Measurements from ENCODE around the gene SRSF3. TPM values are rescaled to one million over a fixed set of nuclear protein-coding genes. Genes with fewer than 3 reads are reported as not detected.

The SRSF3 gene
- total and polyA plus RNA-seq, 2 donors (not counting 1 experiment from before 2014, with no cell fraction given), result 316 to 642 TPM

DNA sequence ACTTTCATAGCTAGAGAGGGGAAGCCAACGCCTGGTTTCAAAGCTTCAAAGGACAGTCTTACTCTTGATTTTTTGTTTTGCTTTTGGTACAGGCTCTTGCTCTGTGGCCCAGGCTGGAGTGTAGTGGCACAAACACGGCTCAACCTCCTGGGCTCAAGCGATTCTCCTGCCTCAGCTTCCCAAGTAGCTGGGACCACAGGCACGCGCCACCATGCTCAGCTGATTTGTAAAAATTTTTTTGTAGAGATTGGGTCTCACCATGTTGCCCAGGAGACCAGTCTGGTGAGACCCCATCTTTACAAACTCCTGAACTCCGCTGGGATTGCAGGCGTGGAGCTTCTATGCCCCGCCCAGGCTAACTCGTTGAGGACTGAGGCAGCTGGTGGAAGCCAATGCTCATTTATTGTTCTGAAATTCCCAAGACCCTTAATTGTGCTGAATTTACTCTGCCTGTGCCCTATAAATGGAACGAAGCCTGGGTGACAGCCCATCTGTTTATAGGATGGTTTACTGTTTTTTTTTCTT is 18.0 kb downstream of the SRSF3 start:
- CTCF ChIA-PET, result interaction anchor here (0.7 to 9.1 kb wide), 4 partner anchors 12 to 145 kb away, joined by 3 to 215 read pairs (median 5); no protein-coding TSS in a partner anchor
- POLR2A ChIA-PET, result no interaction called here
- DNase-seq (no peak), ATAC-seq (ENCODE audit: low read depth) (no peak)
- Mint-ChIP-seq H3K4me3 (no peak overlapping the region), H3K27ac (peak overlapping the region; percentile 50), H3K4me1 (peaks cover 34% of the 10 kb centered on the region), H3K9me3 (ENCODE audit: insufficient read depth) (no peaks in the 10 kb centered on the region), H3K27me3 (no peaks in the 10 kb centered on the region)
- 97% methylated on average over 7 of the region's 10 CpGs for WGBS (ENCODE audit: insufficient coverage)
- H3K4me2 ChIP-seq (replicated peaks; ENCODE audit: low read depth, low read length, poor library complexity, severe bottlenecking), result no peak overlapping the region
- TF ChIP-seq CTCF (IDR thresholded peaks at IDR 0.05) (no peak), EZH2 (IDR thresholded peaks at IDR 0.05; ENCODE audit: borderline replicate concordance, insufficient read depth, low read depth, low read length, poor library complexity, severe bottlenecking) (no peak)
- no peak overlapping the region for H3K4me3 ChIP-seq (ENCODE audit: control extremely low read depth in 1 of 5, extremely low read depth in 1 of 5, insufficient read depth in 1 of 5, low read depth in 2 of 5, low read length in 4 of 5)
- peaks cover 13 to 53% of the 10 kb centered on the region in 2 experiments for H3K36me3 ChIP-seq (replicated peaks in 1 of 2; ENCODE audit: control extremely low read depth in 1 of 2, control insufficient read depth in 1 of 2, extremely low read depth in 1 of 2, insufficient read depth in 2 of 2, low read length in 1 of 2)
- H3K9ac ChIP-seq (ENCODE audit: low read length), result no peak overlapping the region
- H3K4me1 ChIP-seq (ENCODE audit: control insufficient read depth in 2 of 2, insufficient read depth in 2 of 2, low read length in 2 of 2), result peaks cover 13 to 20% of the 10 kb centered on the region in 2 donors
- no peaks in the 10 kb centered on the region for H3K27me3 ChIP-seq (replicated peaks in 1 of 4; ENCODE audit: control extremely low read depth in 1 of 4, control insufficient read depth in 3 of 4, insufficient read depth in 4 of 4, low read length in 3 of 4)
- no peak overlapping the region for H2AFZ ChIP-seq (ENCODE audit: insufficient read depth, low read depth, low read length, poor library complexity, severe bottlenecking)
- no peaks in the 10 kb centered on the region for H3K9me3 ChIP-seq (ENCODE audit: control extremely low read depth in 1 of 3, control insufficient read depth in 2 of 3, insufficient read depth in 1 of 3, low read length in 2 of 3)
- intact Hi-C loops (cut with micrococcal nuclease), result loop anchor here (10.0 kb wide), 1 partner anchor 603 kb away; no protein-coding TSS in a partner anchor
- peaks cover 36% of the 10 kb centered on the region for H4K20me1 ChIP-seq (ENCODE audit: control insufficient read depth, insufficient read depth, low read length, poor library complexity, severe bottlenecking)
- peaks cover 41% of the 10 kb centered on the region for H3K79me2 ChIP-seq (ENCODE audit: control insufficient read depth, insufficient read depth, low read length)
- H3K27ac ChIP-seq (ENCODE audit: low read length in 2 of 2), result peak overlapping the region in 1 of 2 donors; percentile 21

DNA sequence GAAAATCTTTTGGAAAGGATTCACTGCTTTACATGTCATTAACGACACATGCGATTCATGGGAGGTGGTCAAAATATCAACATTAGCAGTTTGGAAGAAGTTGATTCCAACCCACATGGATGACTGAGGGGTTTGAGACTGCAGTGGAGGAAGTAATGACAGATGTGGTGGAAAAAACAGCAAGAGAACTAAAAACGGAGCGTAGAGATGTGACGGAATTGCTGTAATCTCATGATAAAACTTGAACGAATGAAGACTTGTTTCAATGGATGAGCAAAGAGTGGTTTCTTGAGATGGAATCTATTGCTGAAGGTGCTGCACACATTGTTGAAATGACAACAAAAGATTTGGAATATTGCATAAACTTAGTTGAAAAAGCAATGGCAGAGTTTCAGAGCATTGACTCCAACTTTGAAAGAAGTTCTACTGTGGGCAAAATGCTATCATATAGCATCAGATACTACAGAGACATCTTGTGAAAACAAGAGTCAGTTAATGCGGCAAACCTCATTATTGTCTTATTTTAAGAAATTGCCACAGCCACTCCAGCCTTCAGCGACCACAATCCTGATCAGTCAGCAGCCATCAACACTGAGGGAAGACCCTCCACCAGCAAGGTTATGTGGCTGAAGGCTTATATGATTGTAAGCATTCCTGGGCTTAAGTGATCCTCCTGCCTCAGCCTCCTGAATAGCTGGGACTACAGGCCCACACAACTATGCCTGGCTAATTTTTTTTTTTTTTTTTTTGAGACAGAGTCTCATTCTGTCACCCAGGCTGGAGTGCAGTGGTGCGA is 19.2 kb downstream of the SRSF3 start:
- no peak overlapping the region for H3K4me3 ChIP-seq (ENCODE audit: control extremely low read depth in 1 of 5, extremely low read depth in 1 of 5, insufficient read depth in 1 of 5, low read depth in 2 of 5, low read length in 4 of 5)
- H3K4me3 Mint-ChIP-seq, result no peak overlapping the region
- H3K79me2 ChIP-seq (ENCODE audit: control insufficient read depth, insufficient read depth, low read length), result peaks cover 31% of the 10 kb centered on the region
- H2AFZ ChIP-seq (ENCODE audit: insufficient read depth, low read depth, low read length, poor library complexity, severe bottlenecking), result no peak overlapping the region
- DNase-seq, result no peak
- no peak for ATAC-seq (ENCODE audit: low read depth)
- ChIA-PET POLR2A (no interaction called here), CTCF (interaction anchor here (2.8 to 9.1 kb wide), 3 partner anchors 144 to 168 kb away, joined by 43 to 215 read pairs (median 46); no protein-coding TSS in a partner anchor)
- WGBS (ENCODE audit: insufficient coverage), result 94% methylated on average over 7 of the region's 9 CpGs
- intact Hi-C loops (cut with micrococcal nuclease), result loop anchor here (10.0 kb wide), 1 partner anchor 601 kb away; no protein-coding TSS in a partner anchor
- peaks cover 26% of the 10 kb centered on the region for H4K20me1 ChIP-seq (ENCODE audit: control insufficient read depth, insufficient read depth, low read length, poor library complexity, severe bottlenecking)
- peaks cover 13 to 41% of the 10 kb centered on the region in 2 experiments for H3K36me3 ChIP-seq (replicated peaks in 1 of 2; ENCODE audit: control extremely low read depth in 1 of 2, control insufficient read depth in 1 of 2, extremely low read depth in 1 of 2, insufficient read depth in 2 of 2, low read length in 1 of 2)
- no peak overlapping the region for H3K4me2 ChIP-seq (replicated peaks; ENCODE audit: low read depth, low read length, poor library complexity, severe bottlenecking)
- no peaks in the 10 kb centered on the region for H3K9me3 Mint-ChIP-seq (ENCODE audit: insufficient read depth)
- H3K27me3 ChIP-seq (replicated peaks in 1 of 4; ENCODE audit: control extremely low read depth in 1 of 4, control insufficient read depth in 3 of 4, insufficient read depth in 4 of 4, low read length in 3 of 4), result no peaks in the 10 kb centered on the region
- H3K9me3 ChIP-seq (ENCODE audit: control extremely low read depth in 1 of 3, control insufficient read depth in 2 of 3, insufficient read depth in 1 of 3, low read length in 2 of 3), result no peaks in the 10 kb centered on the region
- TF ChIP-seq EZH2 (IDR thresholded peaks at IDR 0.05; ENCODE audit: borderline replicate concordance, insufficient read depth, low read depth, low read length, poor library complexity, severe bottlenecking) (no peak), CTCF (IDR thresholded peaks at IDR 0.05) (no peak)
- H3K4me1 Mint-ChIP-seq, result peaks cover 28% of the 10 kb centered on the region
- no peaks in the 10 kb centered on the region for H3K27me3 Mint-ChIP-seq
- no peak overlapping the region for H3K9ac ChIP-seq (ENCODE audit: low read length)
- H3K27ac Mint-ChIP-seq, result peak overlapping the region; percentile 37
- H3K4me1 ChIP-seq (ENCODE audit: control insufficient read depth in 2 of 2, insufficient read depth in 2 of 2, low read length in 2 of 2), result peaks cover 13 to 20% of the 10 kb centered on the region in 2 donors
- no peak overlapping the region for H3K27ac ChIP-seq (ENCODE audit: low read length in 2 of 2)

All from B cell (primary cell).